NCI-H2107 treated with DMSO at 0.1 percent for 48 hours (cell line): ENCODE data around the gene NID1.
"Not testable (repeated sequence)": the region's sequence is repeated elsewhere in the genome, so short reads cannot be mapped to it uniquely, and the experiment has no call there.

Source experiments
- DNase-seq: peaks from one replicate; lab custom pipeline; 2025; ENCODE audit not compliant: unreplicated experiment; lab: John Stamatoyannopoulos, UW

Gene NID1

GRCh38 chr1:236002025-236002390 is 62.9 kb downstream of the NID1 start:
- no peak for DNase-seq

GRCh38 chr1:236000781-236001180 is 64.1 kb downstream of the NID1 start:
- DNase-seq, result no peak

GRCh38 chr1:235999259-235999925 is 65.5 kb downstream of the NID1 start:
- DNase-seq, result no peak

GRCh38 chr1:235998812-235999211 is 66.1 kb downstream of the NID1 start:
- no peak for DNase-seq

- no peak for DNase-seq
These were observed 67.0 kb downstream of the NID1 start for GRCh38 chr1:235997931-235998330.

GRCh38 chr1:235997049-235997448 is 67.8 kb downstream of the NID1 start:
- DNase-seq, result no peak

- peak; percentile 70 for DNase-seq
These were observed 68.7 kb downstream of the NID1 start for GRCh38 chr1:235996048-235996785.

- no peak for DNase-seq
These were observed 69.4 kb downstream of the NID1 start for GRCh38 chr1:235995511-235995910.

GRCh38 chr1:235993652-235994051 is 71.2 kb downstream of the NID1 start:
- no peak for DNase-seq

- DNase-seq, result no peak
These were observed 72.0 kb downstream of the NID1 start for GRCh38 chr1:235992868-235993267.

- DNase-seq, result no peak
These were observed 72.5 kb downstream of the NID1 start for GRCh38 chr1:235992346-235992745.

GRCh38 chr1:235990330-235990795 is 74.5 kb downstream of the NID1 start:
- DNase-seq, result no peak

- DNase-seq, result no peak
These were observed 75.8 kb downstream of the NID1 start for GRCh38 chr1:235989105-235989504.

GRCh38 chr1:235986869-235987268 is 78.0 kb downstream of the NID1 start:
- no peak for DNase-seq

- DNase-seq, result no peak
These were observed 80.7 kb downstream of the NID1 start for GRCh38 chr1:235984041-235984825.

- DNase-seq, result no peak
These were observed 83.9 kb downstream of the NID1 start for GRCh38 chr1:235980976-235981375.

GRCh38 chr1:235979716-235980333 is 85.1 kb downstream of the NID1 start:
- no peak for DNase-seq

GRCh38 chr1:235979176-235979575 is 85.7 kb downstream of the NID1 start:
- DNase-seq, result no peak

- no peak for DNase-seq
These were observed 88.4 kb downstream of the NID1 start for GRCh38 chr1:235976490-235976889.

- no peak for DNase-seq
These were observed 90.3 kb downstream of the NID1 start for GRCh38 chr1:235974616-235975015.

GRCh38 chr1:235972691-235973090 is 92.2 kb downstream of the NID1 start:
- DNase-seq, result not testable (repeated sequence)
